Suprapubic skin (tissue), 4 donors: Measurements from ENCODE around the gene RASAL3. TPM values are rescaled to one million over a fixed set of nuclear protein-coding genes. Genes with fewer than 3 reads are reported as not detected.

Experiments used
- DNase-seq, 2 donors: peaks; one replicate each; pipeline ENCODE4 v3.0.0-alpha.2; 2019; ENCODE audit warnings: low spot score in 2 of 2
- H3K27ac ChIP-seq: fragments of 200-600 bp; sonication (generic); one replicate; pipeline ENCODE4 v1.5.1; 2019
- H3K27me3 ChIP-seq: fragments of 200-600 bp; sonication (generic); one replicate; pipeline ENCODE4 v1.5.1; 2019
- H3K36me3 ChIP-seq: fragments of 200-600 bp; sonication (generic); one replicate; pipeline ENCODE4 v1.5.1; 2019
- H3K4me1 ChIP-seq: fragments of 200-600 bp; sonication (generic); one replicate; pipeline ENCODE4 v1.5.1; 2019
- H3K4me3 ChIP-seq: fragments of 200-600 bp; sonication (generic); one replicate; pipeline ENCODE4 v1.5.1; 2019; ENCODE audit warnings: mild to moderate bottlenecking
- H3K9me3 ChIP-seq: fragments of 200-600 bp; sonication (generic); one replicate; pipeline ENCODE4 v1.5.1; 2019
- CTCF ChIP-seq, 2 donors: fragments of 200-600 bp in 1 of 2; fragments of 450-650 bp in 1 of 2; sonication (generic) in 1 of 2; IDR thresholded peaks; one replicate each; pipeline ENCODE4 v1.5.1; 2016 to 2019; ENCODE audit warnings: antibody characterized with exemption in 2 of 2, mild to moderate bottlenecking in 1 of 2, moderate library complexity in 1 of 2
- EP300 ChIP-seq: sonication (generic); formaldehyde crosslinking; IDR thresholded peaks from one replicate; pipeline ENCODE4 v1.6.1; 2017; ENCODE audit warnings: antibody characterized with exemption
- POLR2A ChIP-seq, 2 donors: fragments of 450-650 bp; IDR thresholded peaks; one replicate each; pipeline ENCODE4 v1.6.1; 2017; ENCODE audit warnings: antibody characterized with exemption in 2 of 2, mild to moderate bottlenecking in 2 of 2, moderate library complexity in 2 of 2
- POLR2AphosphoS5 ChIP-seq, 3 donors: sonication (generic); formaldehyde crosslinking; IDR thresholded peaks; one replicate each; pipeline ENCODE4 v1.6.1; 2017; ENCODE audit warnings: antibody characterized with exemption in 3 of 3
- WGBS: methylation state at CpG from one replicate; pipeline ENCODE4 v1.1.5; 2018; 5-methylcytosine and 5-hydroxymethylcytosine counted together
- total RNA-seq, 4 donors: library from RNA; depleted of rRNA; stranded (reverse); fragments of >200 nt; gene quantifications; one replicate each; pipeline ENCODE4 v1.1.0, GENCODE V29; 2016

The RASAL3 gene
- total RNA-seq, 4 donors from 2014 or later = 0.70 to 2.4 (median 1.0) TPM

- no peaks in the 10 kb centered on the region for H3K27me3 ChIP-seq
- TF ChIP-seq CTCF (IDR thresholded peaks at IDR 0.05) = no peak
- no peak for TF ChIP-seq EP300
- TF ChIP-seq POLR2AphosphoS5 (IDR thresholded peaks at IDR 0.05) = no peak
- TF ChIP-seq POLR2A (IDR thresholded peaks at IDR 0.05) = no peak
- no peaks in the 10 kb centered on the region for H3K9me3 ChIP-seq
- WGBS = 89% methylated on average over 12 of the region's 12 CpGs
- H3K4me3 ChIP-seq = no peak overlapping the region
- no peak overlapping the region for H3K27ac ChIP-seq
- no peak for DNase-seq
- peaks cover 45% of the 10 kb centered on the region for H3K36me3 ChIP-seq
- H3K4me1 ChIP-seq = peaks cover 30% of the 10 kb centered on the region
Observed at GRCh38 chr19:15421136-15421695, 43.1 kb downstream of the RASAL3 start.

- peaks cover 28% of the 10 kb centered on the region for H3K36me3 ChIP-seq
- peaks cover 32% of the 10 kb centered on the region for H3K4me1 ChIP-seq
- WGBS = 17% methylated on average over 16 of the region's 16 CpGs
- no peaks in the 10 kb centered on the region for H3K9me3 ChIP-seq
- peak overlapping the region; percentile 58 for H3K4me3 ChIP-seq
- no peaks in the 10 kb centered on the region for H3K27me3 ChIP-seq
- no peak for DNase-seq
- peak in 1 of 2 donors; percentile 1 for TF ChIP-seq CTCF (IDR thresholded peaks at IDR 0.05)
- TF ChIP-seq POLR2A (IDR thresholded peaks at IDR 0.05) = no peak
- H3K27ac ChIP-seq = no peak overlapping the region
Observed at GRCh38 chr19:15419413-15420025, 44.8 kb downstream of the RASAL3 start.

GRCh38 chr19:15418579-15419412 is 45.5 kb downstream of the RASAL3 start, which contains the start of gene AKAP8L:
TSS of gene AKAP8L (minus strand) at chr19:15418988. CDS start at chr19:15418923, 65 bp downstream.
- peak within 1 kb of the TSS; percentile 70 for H3K27ac ChIP-seq
- peak; percentile 99 to 100 for DNase-seq
- H3K4me1 ChIP-seq = peaks cover 32% of the 10 kb centered on the region
- no peak for TF ChIP-seq EP300
- TF ChIP-seq POLR2AphosphoS5 (IDR thresholded peaks at IDR 0.05) = peak in 2 of 3 donors; percentile 28 to 77
- TF ChIP-seq POLR2A (IDR thresholded peaks at IDR 0.05) = peak in 1 of 2 donors; percentile 67
- peak; percentile 42 to 49 for TF ChIP-seq CTCF (IDR thresholded peaks at IDR 0.05)
- WGBS = 0% methylated on average over 10 of the region's 61 CpGs
- H3K9me3 ChIP-seq = no peaks in the 10 kb centered on the region
- peak within 1 kb of the TSS; percentile 58 for H3K4me3 ChIP-seq
- peaks cover 21% of the 10 kb centered on the region for H3K36me3 ChIP-seq
- H3K27me3 ChIP-seq = no peaks in the 10 kb centered on the region

GRCh38 chr19:15418231-15418578 is 46.1 kb downstream of the RASAL3 start:
- peaks cover 38% of the 10 kb centered on the region for H3K4me1 ChIP-seq
- DNase-seq = peak in 1 of 2 donors; percentile 71
- 0% methylated on average over 10 of the region's 16 CpGs for WGBS
- H3K9me3 ChIP-seq = no peaks in the 10 kb centered on the region
- peak overlapping the region; percentile 70 for H3K27ac ChIP-seq
- no peak for TF ChIP-seq POLR2AphosphoS5 (IDR thresholded peaks at IDR 0.05)
- no peak for TF ChIP-seq EP300
- TF ChIP-seq CTCF (IDR thresholded peaks at IDR 0.05) = no peak
- TF ChIP-seq POLR2A (IDR thresholded peaks at IDR 0.05) = no peak
- H3K4me3 ChIP-seq = peak overlapping the region; percentile 58
- no peaks in the 10 kb centered on the region for H3K27me3 ChIP-seq
- H3K36me3 ChIP-seq = peaks cover 15% of the 10 kb centered on the region

DNA sequence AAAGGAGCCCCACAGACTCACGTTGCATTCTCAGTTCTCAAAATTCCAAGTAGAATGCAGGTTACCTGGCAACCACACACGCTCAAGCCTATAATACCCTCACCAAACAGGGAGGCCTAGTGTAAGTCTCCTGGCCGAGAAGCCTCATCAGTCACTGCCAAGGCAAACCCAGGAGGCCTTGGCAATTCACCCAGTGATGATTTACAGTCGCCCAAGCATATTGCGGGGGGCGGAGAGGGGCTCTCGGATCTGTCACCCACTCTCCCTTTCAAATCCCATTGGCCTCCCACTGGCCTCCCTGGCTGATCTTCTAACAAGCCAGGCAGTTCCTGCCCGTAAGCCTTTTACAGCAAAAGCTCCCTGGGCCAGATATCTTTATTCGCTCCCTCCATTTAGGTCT is 46.6 kb downstream of the RASAL3 start:
- Histone ChIP-seq H3K4me1 (peaks cover 43% of the 10 kb centered on the region), H3K27ac (peak overlapping the region; percentile 70), H3K9me3 (no peaks in the 10 kb centered on the region), H3K4me3 (peak overlapping the region; percentile 58), H3K27me3 (no peaks in the 10 kb centered on the region), H3K36me3 (peaks cover 10% of the 10 kb centered on the region)
- DNase-seq = no peak
- TF ChIP-seq POLR2AphosphoS5 (IDR thresholded peaks at IDR 0.05) (no peak), CTCF (IDR thresholded peaks at IDR 0.05) (no peak), EP300 (no peak), POLR2A (IDR thresholded peaks at IDR 0.05) (no peak)
- WGBS = 3% methylated on average over 7 of the region's 9 CpGs
